HG03575 (cell line): Measurements from ENCODE around the gene DCUN1D4.
A peak's percentile ranks its signal among the peaks of the same experiment; 100 is the strongest.

Experiments
- ATAC-seq: cut with Tn5 transposase; IDR thresholded peaks from one replicate; pipeline ENCODE4 v1.9.1; 2021; ENCODE audit not compliant: unreplicated experiment, insufficient number of reproducible peaks, low FRiP score; ENCODE audit errors: extremely low read depth

Gene DCUN1D4

GRCh38 chr4:51842554-51843308, at the start of gene DCUN1D4:
Gene DCUN1D4, plus strand, starts transcription at chr4:51843153. Its CDS starts 90 bp downstream, at chr4:51843243.
- ATAC-seq = peak; percentile 91

GRCh38 chr4:51820443-51821234, 22.3 kb upstream of the DCUN1D4 start:
- no peak for ATAC-seq

DNA sequence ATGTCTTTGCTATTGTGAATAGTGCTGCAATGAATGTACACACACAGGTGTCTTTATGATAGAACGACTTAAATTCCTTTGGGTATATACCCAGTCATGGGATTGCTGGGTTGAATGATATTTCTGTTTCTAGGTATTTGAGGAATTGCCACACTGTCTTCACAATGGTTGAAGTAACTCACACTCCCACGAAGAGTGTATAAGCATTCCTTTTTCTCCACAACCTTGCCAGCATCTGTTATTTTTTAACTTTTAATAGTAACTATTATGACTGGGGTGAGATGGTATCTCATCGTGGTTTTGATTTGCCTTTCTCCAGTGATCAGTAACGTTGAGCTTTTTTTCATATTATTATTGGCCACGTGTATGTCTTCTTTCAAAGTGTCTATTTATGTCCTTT, 17.6 kb upstream of the DCUN1D4 start:
- no peak for ATAC-seq

DNA sequence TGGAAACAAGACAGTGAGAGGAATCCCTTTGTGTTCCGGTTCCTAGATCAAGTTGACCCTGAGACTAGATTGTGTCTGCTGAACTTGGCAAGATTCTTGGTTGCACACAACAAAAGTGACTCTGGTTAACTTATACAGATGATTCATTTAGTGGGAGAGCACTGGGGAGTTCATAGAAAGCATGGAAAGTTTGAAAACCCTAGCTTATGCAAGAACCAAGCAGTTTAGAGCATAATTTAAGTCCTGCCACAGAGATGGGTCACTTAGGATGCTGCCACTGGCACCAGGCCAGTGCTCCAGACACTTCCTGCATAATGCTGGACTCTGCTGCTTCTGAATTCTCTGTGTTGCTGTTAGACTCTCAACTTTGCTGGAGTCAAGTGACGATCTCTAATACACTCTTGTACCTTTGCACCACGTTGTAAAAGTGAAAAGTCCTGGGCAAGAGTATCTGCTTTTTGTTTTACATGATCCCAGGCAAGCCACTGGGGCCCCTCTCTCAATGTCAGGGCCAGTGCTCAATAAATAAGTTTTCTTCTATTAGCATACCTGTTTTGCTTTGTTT, 12.7 kb upstream of the DCUN1D4 start:
- no peak for ATAC-seq

DNA sequence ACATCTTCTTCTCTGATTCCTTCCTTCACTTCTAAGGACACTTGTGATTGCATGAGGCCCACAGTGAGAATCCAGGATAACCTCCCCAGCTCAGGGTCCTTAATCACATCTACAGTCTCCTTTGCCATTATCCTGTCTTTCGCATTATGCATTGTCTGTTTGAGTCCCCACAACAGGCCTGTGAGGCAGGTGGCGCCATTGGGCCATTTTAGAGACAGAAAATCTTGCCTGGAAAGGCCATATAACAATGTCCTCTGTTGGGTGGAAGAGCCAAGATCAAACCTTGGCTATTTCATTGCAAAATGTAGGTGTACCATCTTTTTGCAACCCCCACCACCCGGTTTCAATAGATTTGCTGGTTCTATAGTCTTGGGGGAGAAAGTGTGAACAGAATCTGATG, 11.8 kb upstream of the DCUN1D4 start:
- peak; percentile 71 for ATAC-seq

DNA sequence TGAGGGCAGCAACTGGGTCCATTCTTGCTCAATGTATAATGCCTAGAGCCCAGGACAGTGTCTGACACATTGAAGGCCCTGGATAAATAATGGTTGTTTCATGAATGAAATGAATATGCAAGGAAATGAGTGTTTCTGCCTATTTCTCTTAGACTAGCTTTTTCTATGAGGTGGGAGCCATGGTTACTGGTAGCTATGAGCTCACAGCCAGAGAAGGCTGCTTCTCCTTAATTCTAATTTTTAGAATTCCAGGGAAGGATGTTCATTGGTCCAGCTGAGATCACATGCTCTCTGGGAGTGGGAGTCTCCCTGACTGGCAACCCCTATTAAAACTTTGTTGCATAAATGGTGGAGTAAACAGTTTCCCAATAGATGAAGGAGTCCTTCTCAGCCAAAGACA, 9.7 kb upstream of the DCUN1D4 start:
- ATAC-seq = no peak

- no peak for ATAC-seq
Measured at GRCh38 chr4:51835079-51835478, 7.9 kb upstream of the DCUN1D4 start.

DNA sequence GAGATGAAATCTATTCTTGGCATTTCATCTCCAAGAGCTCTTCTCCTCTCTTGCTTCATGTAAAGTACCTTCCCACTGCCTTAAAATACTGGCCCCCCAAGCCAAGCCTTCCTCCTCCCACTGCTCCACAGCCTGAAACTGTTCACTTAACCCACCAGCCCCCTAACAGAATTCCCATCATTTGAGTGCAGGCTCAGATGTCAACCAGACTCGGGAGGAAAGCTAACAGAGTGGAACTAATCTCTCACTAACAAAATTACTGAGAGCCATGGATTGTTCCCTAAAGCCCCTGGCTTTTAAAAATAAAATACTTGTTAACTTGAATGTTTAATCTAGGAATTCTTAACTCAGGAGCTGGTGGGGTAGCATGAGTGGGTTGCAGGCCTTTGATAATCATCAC, 7.1 kb upstream of the DCUN1D4 start:
- no peak for ATAC-seq

DNA sequence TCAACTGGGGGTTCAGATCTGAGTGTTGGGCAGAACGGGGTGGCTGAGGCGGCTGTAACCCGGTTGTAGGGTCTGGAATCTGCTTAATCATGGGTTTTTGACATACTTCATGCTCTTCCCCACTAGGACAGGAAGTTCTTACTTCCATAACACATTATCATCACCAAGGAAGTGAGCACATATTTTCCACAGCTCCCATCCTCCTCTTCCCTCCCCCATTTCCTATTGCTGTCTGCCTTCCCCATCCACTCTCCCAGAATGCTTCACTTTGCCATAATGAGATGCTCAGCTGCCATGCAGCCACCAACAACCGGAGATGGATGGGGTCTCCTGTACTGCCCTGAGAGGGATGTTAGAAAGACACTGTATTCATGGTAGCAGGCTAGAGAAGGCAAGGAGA, 6.4 kb upstream of the DCUN1D4 start:
- ATAC-seq = no peak

GRCh38 chr4:51840781-51841180, 2.2 kb upstream of the DCUN1D4 start:
- no peak for ATAC-seq

GRCh38 chr4:51842167-51842553, 793 bp upstream of the DCUN1D4 start:
- ATAC-seq = no peak

DNA sequence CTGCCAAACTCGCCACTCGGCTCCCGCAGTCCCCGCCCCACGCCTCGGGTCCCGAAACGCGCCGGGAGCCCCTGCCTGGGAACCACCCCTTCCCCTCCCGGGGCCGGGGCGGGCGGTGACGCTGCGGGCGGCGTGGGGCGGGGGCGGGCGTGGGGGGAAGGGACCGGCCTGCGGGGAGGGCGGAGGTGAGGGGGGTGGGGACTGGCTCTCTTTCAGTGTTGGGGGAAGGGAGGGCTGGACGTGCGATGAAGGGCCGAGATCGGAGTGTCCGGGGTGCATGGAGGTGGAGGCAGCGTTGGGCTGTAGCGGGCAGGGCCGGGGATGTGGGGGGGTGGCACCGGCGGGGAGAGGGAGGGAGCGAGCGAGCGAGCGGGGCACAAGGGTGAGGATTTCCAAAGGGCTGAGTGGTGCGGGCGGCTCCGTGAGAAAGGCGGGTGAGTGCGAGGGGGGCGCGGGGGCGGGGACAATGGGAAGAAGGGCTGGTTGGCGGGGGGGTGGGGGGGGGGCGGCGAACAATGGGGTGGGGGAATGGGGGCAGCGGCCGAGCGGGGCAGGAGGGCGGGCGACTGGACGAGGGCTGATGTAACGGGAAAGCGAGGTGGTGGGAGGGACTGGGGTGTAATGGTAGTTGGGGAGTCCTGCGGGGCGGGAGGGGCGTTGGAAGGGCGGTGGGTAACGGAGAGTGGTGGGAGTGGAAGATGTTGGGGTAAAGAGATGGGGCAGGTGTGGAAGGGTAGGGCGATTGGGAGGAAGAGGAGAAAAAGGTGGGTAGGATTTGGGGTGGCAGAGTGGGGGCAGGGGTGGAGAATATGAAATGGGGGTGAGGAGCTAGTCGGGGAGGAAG, 578 bp downstream of the DCUN1D4 start:
- peak; percentile 0 for ATAC-seq

GRCh38 chr4:51844153-51845054, 1.5 kb downstream of the DCUN1D4 start:
- peak; percentile 30 for ATAC-seq

GRCh38 chr4:51845055-51845426, 2.1 kb downstream of the DCUN1D4 start:
- no peak for ATAC-seq

GRCh38 chr4:51845711-51846110, 2.8 kb downstream of the DCUN1D4 start:
- ATAC-seq = no peak

DNA sequence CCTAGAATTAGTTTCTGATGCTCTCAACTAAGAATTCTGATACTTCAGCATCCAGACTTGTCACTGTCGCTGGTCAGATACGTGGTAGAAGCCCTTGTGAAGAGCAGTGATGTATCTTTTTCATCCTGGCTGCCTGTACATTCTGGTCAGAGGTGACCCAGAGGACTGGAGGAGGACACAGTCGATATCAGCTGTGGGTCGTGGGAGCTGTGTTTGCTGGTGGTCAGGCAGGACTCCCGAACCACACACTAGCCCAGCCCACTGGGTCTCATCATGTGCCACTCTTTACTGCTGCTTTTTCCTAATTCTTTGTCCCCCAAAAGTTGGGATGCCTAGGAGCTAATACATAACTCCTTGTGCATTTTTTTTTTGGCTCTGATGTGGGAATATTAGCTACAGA, 6.5 kb downstream of the DCUN1D4 start:
- no peak for ATAC-seq

DNA sequence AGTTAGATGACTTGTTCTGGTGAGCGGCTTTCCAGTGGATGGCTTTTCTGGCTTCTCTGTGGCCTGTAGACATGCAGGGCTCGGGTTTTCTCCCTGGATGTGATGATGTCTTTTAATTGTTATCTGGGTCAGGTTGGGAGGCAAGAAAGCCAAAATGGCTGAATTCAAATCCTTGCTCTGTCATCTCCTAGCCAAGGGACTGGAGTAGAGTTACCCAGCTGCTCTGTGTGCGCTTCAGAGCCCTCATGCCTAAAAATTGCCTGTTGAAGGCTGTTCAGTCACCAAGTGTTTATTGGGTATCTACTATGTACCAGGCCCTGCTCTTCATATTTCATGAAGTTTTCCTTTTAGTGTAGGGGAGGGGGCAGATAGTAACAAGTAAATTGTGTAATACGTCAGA, 7.3 kb downstream of the DCUN1D4 start:
- no peak for ATAC-seq
